Measurements from ENCODE around the gene DAAM1. TPM values are rescaled to one million over a fixed set of nuclear protein-coding genes. Genes with fewer than 3 reads are reported as not detected.

The DAAM1 gene
- total and polyA plus RNA-seq, 7 donors: 5.7 to 37.1 (median 8.9) TPM

DNA sequence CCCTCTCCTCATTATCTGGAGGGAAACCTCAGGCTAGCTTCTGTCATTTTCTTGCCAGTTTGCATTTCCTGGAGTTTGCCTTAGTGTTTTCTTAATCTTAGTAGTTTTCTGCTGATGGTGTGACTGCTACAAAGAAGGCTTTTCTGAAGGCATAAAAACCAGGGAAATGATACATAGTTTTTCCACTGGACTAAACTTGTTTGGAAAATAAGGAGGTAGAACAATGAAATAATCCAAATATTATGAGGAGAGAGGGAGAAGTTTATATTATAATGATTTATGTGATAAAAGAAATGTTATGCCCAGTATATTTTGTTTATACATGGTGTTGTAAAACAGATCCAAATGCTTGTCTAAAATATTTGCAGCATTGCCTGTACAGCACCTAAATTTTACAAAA is 22.2 kb downstream of the DAAM1 start:
- intact Hi-C loops (cut with DNase I): no loop called here
- H3K27ac ChIP-seq: no peak overlapping the region
- TF ChIP-seq, protein P1, sequence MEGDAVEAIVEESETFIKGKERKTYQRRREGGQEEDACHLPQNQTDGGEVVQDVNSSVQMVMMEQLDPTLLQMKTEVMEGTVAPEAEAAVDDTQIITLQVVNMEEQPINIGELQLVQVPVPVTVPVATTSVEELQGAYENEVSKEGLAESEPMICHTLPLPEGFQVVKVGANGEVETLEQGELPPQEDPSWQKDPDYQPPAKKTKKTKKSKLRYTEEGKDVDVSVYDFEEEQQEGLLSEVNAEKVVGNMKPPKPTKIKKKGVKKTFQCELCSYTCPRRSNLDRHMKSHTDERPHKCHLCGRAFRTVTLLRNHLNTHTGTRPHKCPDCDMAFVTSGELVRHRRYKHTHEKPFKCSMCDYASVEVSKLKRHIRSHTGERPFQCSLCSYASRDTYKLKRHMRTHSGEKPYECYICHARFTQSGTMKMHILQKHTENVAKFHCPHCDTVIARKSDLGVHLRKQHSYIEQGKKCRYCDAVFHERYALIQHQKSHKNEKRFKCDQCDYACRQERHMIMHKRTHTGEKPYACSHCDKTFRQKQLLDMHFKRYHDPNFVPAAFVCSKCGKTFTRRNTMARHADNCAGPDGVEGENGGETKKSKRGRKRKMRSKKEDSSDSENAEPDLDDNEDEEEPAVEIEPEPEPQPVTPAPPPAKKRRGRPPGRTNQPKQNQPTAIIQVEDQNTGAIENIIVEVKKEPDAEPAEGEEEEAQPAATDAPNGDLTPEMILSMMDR (IDR thresholded peaks at IDR 0.05): no peak
- no peak overlapping the region for H3K4me3 ChIP-seq
- no peak for DNase-seq
- H3K4me1 ChIP-seq: peaks cover 42% of the 10 kb centered on the region
- no peaks in the 10 kb centered on the region for H3K27me3 ChIP-seq (ENCODE audit: insufficient read depth in 3 of 3, low read length in 2 of 3)
- H3K36me3 ChIP-seq (ENCODE audit: insufficient read depth in 1 of 2, low read depth in 1 of 2): no peaks in the 10 kb centered on the region
- H3K9me3 ChIP-seq: no peaks in the 10 kb centered on the region
- no peak for ATAC-seq

DNA sequence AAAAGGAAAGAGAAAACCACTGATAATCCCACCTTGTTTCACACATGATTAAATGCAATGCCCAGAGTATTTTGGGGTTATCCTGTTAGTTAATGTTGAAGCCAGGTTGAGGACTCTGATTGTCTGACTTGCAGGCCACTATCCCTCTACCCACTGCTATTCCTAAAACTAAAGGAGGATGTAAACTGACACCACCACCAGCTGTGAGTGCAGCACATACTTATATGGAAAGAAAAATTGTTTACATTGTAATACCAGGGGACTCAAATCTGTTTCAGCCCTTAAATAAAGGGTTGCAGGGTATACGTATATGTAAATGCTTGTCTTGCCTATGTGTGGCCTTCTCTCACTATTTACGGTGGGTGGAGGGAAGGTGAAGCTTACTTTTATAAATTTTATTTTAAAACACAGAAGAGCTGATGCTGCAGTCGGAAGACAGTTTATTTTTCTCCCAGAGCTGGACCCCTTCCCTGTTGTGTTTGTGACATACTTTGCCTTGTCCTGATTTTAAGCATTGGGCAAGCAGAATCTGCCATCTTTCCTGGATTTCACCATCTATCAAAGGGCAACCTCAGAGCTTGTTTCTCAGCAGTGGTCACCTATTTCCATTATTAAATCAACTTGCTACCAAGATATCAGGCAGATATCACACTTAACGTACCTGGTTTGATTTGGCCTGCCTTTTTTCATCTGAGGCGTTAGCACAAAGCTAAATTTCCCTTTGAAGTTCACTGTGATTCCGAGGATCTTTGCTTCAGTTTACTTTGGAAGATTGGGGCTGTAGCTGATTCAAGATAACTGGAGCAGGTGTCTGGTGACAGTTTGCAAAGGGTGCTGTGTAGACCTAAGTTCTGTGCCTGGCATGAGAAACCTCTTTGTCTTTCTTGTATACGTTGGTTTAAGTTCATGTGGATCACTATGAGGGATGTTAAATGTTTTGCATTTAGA is 25.2 kb downstream of the DAAM1 start:
- TF ChIP-seq, protein P1 (IDR thresholded peaks at IDR 0.05): no peak
- intact Hi-C loops (cut with DNase I): no loop called here
- no peaks in the 10 kb centered on the region for H3K9me3 ChIP-seq
- no peaks in the 10 kb centered on the region for H3K27me3 ChIP-seq (ENCODE audit: insufficient read depth in 3 of 3, low read length in 2 of 3)
- peak overlapping the region; percentile 34 for H3K27ac ChIP-seq
- no peak overlapping the region for H3K4me3 ChIP-seq
- DNase-seq: no peak
- no peak for ATAC-seq
- peaks cover 46% of the 10 kb centered on the region for H3K4me1 ChIP-seq
- no peaks in the 10 kb centered on the region for H3K36me3 ChIP-seq (ENCODE audit: insufficient read depth in 1 of 2, low read depth in 1 of 2)
- WGBS, 3 donors: 63 to 73% (median 67%) methylated on average over 7 of the region's 7 CpGs

DNA sequence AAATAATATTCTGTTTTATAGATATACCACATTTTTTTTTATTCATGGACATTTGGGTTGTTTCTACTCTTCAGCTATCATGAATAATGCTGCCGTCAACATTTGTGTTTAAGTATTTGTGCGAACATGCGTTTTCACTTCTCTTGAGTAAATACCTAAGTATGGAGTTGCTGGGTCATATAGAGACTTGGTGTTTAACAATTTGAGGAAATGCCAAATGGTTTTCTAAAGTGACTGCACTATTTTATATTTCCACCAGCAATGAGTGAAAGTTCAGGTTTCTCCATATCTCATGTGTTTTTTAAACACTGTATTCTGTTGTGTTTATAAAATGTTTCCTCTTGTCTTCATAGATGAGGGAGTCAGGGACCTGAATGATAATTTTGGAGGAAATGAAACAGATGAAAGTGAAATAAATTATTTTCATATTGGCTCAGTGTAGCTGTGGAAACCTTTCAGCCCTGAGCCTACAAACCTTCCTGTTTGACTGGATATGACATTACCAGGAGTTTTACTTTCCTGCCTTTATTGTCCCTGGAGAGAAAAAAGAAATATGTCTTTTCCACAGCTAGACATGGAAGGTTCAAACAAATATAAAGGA is 26.3 kb downstream of the DAAM1 start:
- TF ChIP-seq, protein P1 (IDR thresholded peaks at IDR 0.05): no peak
- 83 to 91% (median 90%) methylated on average over 3 of the region's 3 CpGs for WGBS, 3 donors
- H3K4me3 ChIP-seq: no peak overlapping the region
- H3K27me3 ChIP-seq (ENCODE audit: insufficient read depth in 3 of 3, low read length in 2 of 3): no peaks in the 10 kb centered on the region
- H3K9me3 ChIP-seq: no peaks in the 10 kb centered on the region
- no peaks in the 10 kb centered on the region for H3K36me3 ChIP-seq (ENCODE audit: insufficient read depth in 1 of 2, low read depth in 1 of 2)
- DNase-seq (no peak), ATAC-seq (peak in 1 of 4 donors; percentile 32)
- H3K4me1 ChIP-seq: peaks cover 46% of the 10 kb centered on the region
- intact Hi-C loops (cut with DNase I): no loop called here
- peak overlapping the region; percentile 56 for H3K27ac ChIP-seq

DNA sequence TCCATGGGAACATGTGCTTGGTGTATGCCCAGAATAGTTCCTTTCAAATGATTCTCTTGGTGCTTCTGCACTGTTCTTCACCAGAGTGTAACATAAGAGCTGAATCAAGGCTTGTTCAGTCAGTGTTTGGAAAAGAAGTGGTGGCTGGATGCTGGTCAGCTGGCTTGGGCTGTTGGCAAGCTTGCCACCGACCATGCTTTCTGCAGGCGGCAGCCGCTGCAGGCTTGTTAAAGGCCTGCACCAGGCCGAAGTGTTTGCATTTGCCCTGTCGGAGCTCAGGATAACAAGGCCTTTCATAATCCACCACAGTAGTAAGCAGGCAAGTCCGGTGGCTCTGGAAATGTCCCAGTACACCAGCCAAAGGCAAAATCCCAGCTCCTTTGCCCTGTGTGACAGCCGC is 26.9 kb downstream of the DAAM1 start:
- intact Hi-C loops (cut with DNase I): no loop called here
- ATAC-seq (peak; percentile 92 to 97 (median 96)), DNase-seq (peak; percentile 64 to 85)
- Histone ChIP-seq H3K4me1 (peaks cover 46% of the 10 kb centered on the region), H3K4me3 (no peak overlapping the region), H3K27me3 (ENCODE audit: insufficient read depth in 3 of 3, low read length in 2 of 3) (no peaks in the 10 kb centered on the region), H3K36me3 (ENCODE audit: insufficient read depth in 1 of 2, low read depth in 1 of 2) (no peaks in the 10 kb centered on the region), H3K27ac (peak overlapping the region; percentile 56), H3K9me3 (no peaks in the 10 kb centered on the region)
- 7 to 8% (median 7%) methylated on average over 7 of the region's 7 CpGs for WGBS, 3 donors
- TF ChIP-seq, protein P1 (IDR thresholded peaks at IDR 0.05): no peak
